ENCODE results near the gene PPAN. TPM values are rescaled to one million over a fixed set of nuclear protein-coding genes. Genes with fewer than 3 reads are reported as not detected.

Gene PPAN, protein sequence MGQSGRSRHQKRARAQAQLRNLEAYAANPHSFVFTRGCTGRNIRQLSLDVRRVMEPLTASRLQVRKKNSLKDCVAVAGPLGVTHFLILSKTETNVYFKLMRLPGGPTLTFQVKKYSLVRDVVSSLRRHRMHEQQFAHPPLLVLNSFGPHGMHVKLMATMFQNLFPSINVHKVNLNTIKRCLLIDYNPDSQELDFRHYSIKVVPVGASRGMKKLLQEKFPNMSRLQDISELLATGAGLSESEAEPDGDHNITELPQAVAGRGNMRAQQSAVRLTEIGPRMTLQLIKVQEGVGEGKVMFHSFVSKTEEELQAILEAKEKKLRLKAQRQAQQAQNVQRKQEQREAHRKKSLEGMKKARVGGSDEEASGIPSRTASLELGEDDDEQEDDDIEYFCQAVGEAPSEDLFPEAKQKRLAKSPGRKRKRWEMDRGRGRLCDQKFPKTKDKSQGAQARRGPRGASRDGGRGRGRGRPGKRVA
- total RNA-seq = 18.2 and 24.6 TPM in 2 replicates

GRCh38 chr19:10106100-10106936 is at the start of gene PPAN:
TSS of gene PPAN (plus strand) at chr19:10106362. CDS start at chr19:10106395, 33 bp downstream.

DNA sequence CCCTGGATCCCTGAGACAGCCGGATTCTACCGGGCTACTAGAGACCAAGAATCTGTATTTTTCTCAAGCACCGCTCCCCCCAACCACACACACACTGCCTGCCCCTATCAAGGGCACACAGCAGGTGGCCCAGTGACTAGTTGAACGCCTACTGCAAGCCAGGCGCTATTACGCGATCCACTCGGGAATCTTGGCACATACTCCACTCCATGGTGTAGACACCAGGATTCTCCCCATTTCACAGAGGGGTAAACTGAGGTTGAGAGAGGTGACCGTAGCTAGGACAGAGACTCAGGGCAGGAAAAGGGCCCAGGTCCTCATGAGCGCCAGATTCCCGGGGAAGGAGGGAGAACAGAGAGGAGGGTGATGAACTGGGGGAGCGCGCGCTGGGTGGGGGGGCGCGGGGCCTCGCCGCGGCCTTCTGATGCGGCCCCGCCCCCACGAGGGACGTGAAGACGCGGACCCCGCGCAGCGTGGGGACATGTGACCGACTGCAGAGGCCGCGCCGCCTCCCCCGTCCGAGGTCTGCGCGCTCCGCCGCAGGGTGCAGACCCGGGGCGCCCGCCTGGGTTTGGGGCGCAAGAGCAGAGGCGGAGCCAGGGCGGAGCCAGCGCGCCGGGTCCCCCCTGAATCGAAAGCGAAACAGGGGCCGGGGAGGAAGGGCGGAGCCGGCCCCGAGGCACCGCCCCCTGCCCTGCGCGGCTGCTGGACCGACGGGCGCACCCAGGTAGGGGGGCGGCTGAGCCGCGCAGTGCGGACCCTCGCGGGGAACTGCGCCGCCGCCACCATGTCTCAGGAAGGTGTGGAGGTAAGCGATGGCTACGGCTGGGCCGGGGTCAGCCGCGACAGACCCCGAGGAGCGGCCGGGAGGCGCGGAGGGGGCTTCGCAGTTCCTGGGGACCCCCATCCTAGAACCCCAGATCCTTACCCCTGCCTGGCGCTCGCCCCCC is 20.2 kb upstream of the PPAN start, which contains the start of gene SHFL:
Gene SHFL, plus strand, starts transcription at position 677 of the 950 bp plus-strand sequence. Its CDS starts 111 bp downstream, at position 788.

DNA sequence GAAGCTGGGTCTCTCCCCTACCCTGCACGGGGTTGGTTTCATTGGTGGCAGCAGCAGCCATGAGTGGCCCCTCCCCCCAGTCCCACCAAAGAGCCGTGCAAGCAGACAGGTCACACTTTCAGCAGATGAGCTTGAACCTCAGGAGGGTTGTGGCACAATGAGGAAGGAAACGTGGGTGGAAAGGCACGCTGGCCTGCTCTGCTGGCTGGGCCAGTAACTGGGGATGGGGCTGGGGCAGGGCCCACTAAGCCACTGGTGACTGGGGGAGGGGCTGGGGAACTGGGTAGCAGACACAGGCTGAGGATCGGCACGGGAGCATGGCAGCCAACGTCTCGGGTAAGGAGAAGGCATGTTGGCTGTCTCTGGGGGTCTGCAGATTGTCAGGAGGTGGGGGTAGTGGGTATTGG is 5.2 kb downstream of the PPAN start, which contains the start of gene P2RY11:
Gene P2RY11, plus strand, starts transcription at position 289 of the 407 bp plus-strand sequence. Its CDS starts 29 bp downstream, at position 318.

Small RNA genes lying within 50 kb of the gene (small RNA-seq; reads per million reads assigned to genes)
- 21.6 reads per million, percentile 96 among the genes with 10 or more reads in this experiment for gene SNORD105
- gene SNORD105B = 236 reads per million, percentile 98 among the genes with 10 or more reads in this experiment

Other genes starting within 250 kb of the PPAN start
- gene OLFM2, start 169.8 kb upstream of the PPAN start, total RNA-seq = 2.5 and 4.0 TPM in 2 replicates
- gene COL5A3, start 95.9 kb upstream of the PPAN start, total RNA-seq = 17.2 and 21.8 TPM in 2 replicates
- not detected in 2 replicates for gene RDH8, start 92.9 kb upstream of the PPAN start, total RNA-seq
- 22.0 and 24.5 TPM in 2 replicates for gene SHFL, start 20.0 kb upstream of the PPAN start, total RNA-seq
- 0.11 and 0.39 TPM in 2 replicates for gene ANGPTL6, start 3.7 kb upstream of the PPAN start, total RNA-seq
- 1.0 and 1.4 TPM in 2 replicates for gene P2RY11, start 5.3 kb downstream of the PPAN start, total RNA-seq
- 162 and 231 TPM in 2 replicates for gene EIF3G, start 13.5 kb downstream of the PPAN start, total RNA-seq
- gene DNMT1, start 88.6 kb downstream of the PPAN start, total RNA-seq = 43.0 and 48.3 TPM in 2 replicates
- gene S1PR2, start 125.0 kb downstream of the PPAN start, total RNA-seq = 15.5 and 17.2 TPM in 2 replicates
- 25.6 and 30.3 TPM in 2 replicates for gene MRPL4, start 145.9 kb downstream of the PPAN start, total RNA-seq
- 33.3 and 41.0 TPM in 2 replicates for gene ICAM1, start 164.8 kb downstream of the PPAN start, total RNA-seq
- 0.13 and 0.32 TPM in 2 replicates for gene ICAM4, start 180.6 kb downstream of the PPAN start, total RNA-seq
- under 0.01 and 0.13 TPM in 2 replicates for gene ICAM5, start 183.6 kb downstream of the PPAN start, total RNA-seq
- gene ZGLP1, start 203.5 kb downstream of the PPAN start, total RNA-seq = 0.13 and 0.32 TPM in 2 replicates
- gene FDX2, start 209.7 kb downstream of the PPAN start, total RNA-seq = 18.4 and 19.8 TPM in 2 replicates
- gene RAVER1, start 227.2 kb downstream of the PPAN start, total RNA-seq = 7.6 and 10.8 TPM in 2 replicates
- 5.1 and 5.4 TPM in 2 replicates for gene ICAM3, start 233.3 kb downstream of the PPAN start, total RNA-seq